ENCODE measurements around the gene TRNP1. TPM values are rescaled to one million over a fixed set of nuclear protein-coding genes. Genes with fewer than 3 reads are reported as not detected.

The TRNP1 gene
- total RNA-seq, 1 experiment from 2014 or later = 6.5 TPM

- DNase-seq (ENCODE audit: low read depth in 1 of 2, low spot score in 2 of 2) = no peak
- H3K4me3 ChIP-seq = no peak overlapping the region
- peak overlapping the region; percentile 95 for H3K27ac ChIP-seq
- H3K4me1 ChIP-seq (replicated peaks) = peaks cover 51% of the 10 kb centered on the region
- H3K27me3 ChIP-seq (replicated peaks) = no peaks in the 10 kb centered on the region
- H3K9me3 ChIP-seq (replicated peaks) = no peaks in the 10 kb centered on the region
- H3K36me3 ChIP-seq = peaks cover 16% of the 10 kb centered on the region
Measured at GRCh38 chr1:27000090-27000816, 6.8 kb downstream of the TRNP1 start.

GRCh38 chr1:27000817-27001460 lies 7.4 kb downstream of the TRNP1 start:
- Histone ChIP-seq H3K36me3 (peaks cover 23% of the 10 kb centered on the region), H3K4me3 (no peak overlapping the region), H3K27ac (peak overlapping the region; percentile 95), H3K27me3 (replicated peaks) (no peaks in the 10 kb centered on the region), H3K4me1 (replicated peaks) (peaks cover 51% of the 10 kb centered on the region), H3K9me3 (replicated peaks) (no peaks in the 10 kb centered on the region)
- DNase-seq (ENCODE audit: low read depth in 1 of 2, low spot score in 2 of 2) = peak in 1 of 2 experiments; percentile 29

GRCh38 chr1:27001570-27002360 lies 8.3 kb downstream of the TRNP1 start:
- Histone ChIP-seq H3K4me1 (replicated peaks) (peaks cover 51% of the 10 kb centered on the region), H3K27ac (no peak overlapping the region), H3K4me3 (no peak overlapping the region), H3K27me3 (replicated peaks) (no peaks in the 10 kb centered on the region), H3K36me3 (peaks cover 26% of the 10 kb centered on the region), H3K9me3 (replicated peaks) (no peaks in the 10 kb centered on the region)
- DNase-seq (ENCODE audit: low read depth in 1 of 2, low spot score in 2 of 2) = no peak

GRCh38 chr1:27003745-27004470 lies 10.4 kb downstream of the TRNP1 start:
- no peaks in the 10 kb centered on the region for H3K9me3 ChIP-seq (replicated peaks)
- H3K27me3 ChIP-seq (replicated peaks) = no peaks in the 10 kb centered on the region
- H3K4me1 ChIP-seq (replicated peaks) = peaks cover 40% of the 10 kb centered on the region
- peaks cover 26% of the 10 kb centered on the region for H3K36me3 ChIP-seq
- no peak overlapping the region for H3K4me3 ChIP-seq
- no peak for DNase-seq (ENCODE audit: low read depth in 1 of 2, low spot score in 2 of 2)
- H3K27ac ChIP-seq = no peak overlapping the region

- no peaks in the 10 kb centered on the region for H3K27me3 ChIP-seq (replicated peaks)
- H3K9me3 ChIP-seq (replicated peaks) = no peaks in the 10 kb centered on the region
- peaks cover 39% of the 10 kb centered on the region for H3K4me1 ChIP-seq (replicated peaks)
- no peak overlapping the region for H3K27ac ChIP-seq
- no peak for DNase-seq (ENCODE audit: low read depth in 1 of 2, low spot score in 2 of 2)
- no peak overlapping the region for H3K4me3 ChIP-seq
- H3K36me3 ChIP-seq = peaks cover 29% of the 10 kb centered on the region
Measured at GRCh38 chr1:27004471-27005165, 11.1 kb downstream of the TRNP1 start.

GRCh38 chr1:27005166-27005530 lies 11.7 kb downstream of the TRNP1 start:
- peaks cover 39% of the 10 kb centered on the region for H3K4me1 ChIP-seq (replicated peaks)
- no peak for DNase-seq (ENCODE audit: low read depth in 1 of 2, low spot score in 2 of 2)
- H3K36me3 ChIP-seq = peaks cover 29% of the 10 kb centered on the region
- no peak overlapping the region for H3K4me3 ChIP-seq
- H3K9me3 ChIP-seq (replicated peaks) = no peaks in the 10 kb centered on the region
- no peak overlapping the region for H3K27ac ChIP-seq
- H3K27me3 ChIP-seq (replicated peaks) = no peaks in the 10 kb centered on the region

- no peak for DNase-seq (ENCODE audit: low read depth in 1 of 2, low spot score in 2 of 2)
- no peaks in the 10 kb centered on the region for H3K9me3 ChIP-seq (replicated peaks)
- peaks cover 23% of the 10 kb centered on the region for H3K36me3 ChIP-seq
- no peaks in the 10 kb centered on the region for H3K27me3 ChIP-seq (replicated peaks)
- H3K27ac ChIP-seq = no peak overlapping the region
- H3K4me1 ChIP-seq (replicated peaks) = peaks cover 39% of the 10 kb centered on the region
- H3K4me3 ChIP-seq = no peak overlapping the region
Measured at GRCh38 chr1:27005648-27006496, 12.4 kb downstream of the TRNP1 start.

GRCh38 chr1:27006683-27007082 lies 13.2 kb downstream of the TRNP1 start:
- H3K9me3 ChIP-seq (replicated peaks) = no peaks in the 10 kb centered on the region
- H3K4me1 ChIP-seq (replicated peaks) = peaks cover 39% of the 10 kb centered on the region
- peaks cover 22% of the 10 kb centered on the region for H3K36me3 ChIP-seq
- no peak overlapping the region for H3K4me3 ChIP-seq
- no peak overlapping the region for H3K27ac ChIP-seq
- H3K27me3 ChIP-seq (replicated peaks) = no peaks in the 10 kb centered on the region
- no peak for DNase-seq (ENCODE audit: low read depth in 1 of 2, low spot score in 2 of 2)

GRCh38 chr1:27007909-27008582 lies 14.6 kb downstream of the TRNP1 start:
- peaks cover 46% of the 10 kb centered on the region for H3K4me1 ChIP-seq (replicated peaks)
- H3K27ac ChIP-seq = no peak overlapping the region
- H3K27me3 ChIP-seq (replicated peaks) = no peaks in the 10 kb centered on the region
- H3K36me3 ChIP-seq = peaks cover 19% of the 10 kb centered on the region
- no peaks in the 10 kb centered on the region for H3K9me3 ChIP-seq (replicated peaks)
- DNase-seq (ENCODE audit: low read depth in 1 of 2, low spot score in 2 of 2) = no peak
- H3K4me3 ChIP-seq = no peak overlapping the region

GRCh38 chr1:27009601-27010197 lies 16.2 kb downstream of the TRNP1 start:
- H3K9me3 ChIP-seq (replicated peaks) = no peaks in the 10 kb centered on the region
- H3K4me1 ChIP-seq (replicated peaks) = peaks cover 49% of the 10 kb centered on the region
- H3K4me3 ChIP-seq = no peak overlapping the region
- H3K36me3 ChIP-seq = peaks cover 17% of the 10 kb centered on the region
- no peak overlapping the region for H3K27ac ChIP-seq
- H3K27me3 ChIP-seq (replicated peaks) = no peaks in the 10 kb centered on the region
- DNase-seq (ENCODE audit: low read depth in 1 of 2, low spot score in 2 of 2) = no peak

GRCh38 chr1:27010226-27010994 lies 16.9 kb downstream of the TRNP1 start:
- H3K27ac ChIP-seq = peak overlapping the region; percentile 67
- H3K4me3 ChIP-seq = no peak overlapping the region
- DNase-seq (ENCODE audit: low read depth in 1 of 2, low spot score in 2 of 2) = no peak
- H3K9me3 ChIP-seq (replicated peaks) = no peaks in the 10 kb centered on the region
- H3K27me3 ChIP-seq (replicated peaks) = no peaks in the 10 kb centered on the region
- peaks cover 49% of the 10 kb centered on the region for H3K4me1 ChIP-seq (replicated peaks)
- H3K36me3 ChIP-seq = peaks cover 11% of the 10 kb centered on the region

All from SJSA1 (cell line).